Measurements from ENCODE around the gene RNF115.

Gene RNF115

GRCh38 chr1:145823565-145824498, at the start of gene RNF115, which contains the start of gene POLR3C:
Gene RNF115, minus strand, starts transcription at chr1:145824095. Its CDS starts 222 bp downstream, at chr1:145823873.
Gene POLR3C, plus strand, starts transcription at chr1:145824200. Its CDS starts 1,577 bp downstream, at chr1:145825777.
- peaks cover 12 to 33% (median 21%) of the 10 kb centered on the region in 10 experiments for H3K4me1 ChIP-seq
- no peak for TF ChIP-seq Cebpa-rat (IDR thresholded peaks at IDR 0.05)
- peak within 1 kb of the TSS; percentile 86 to 98 (median 92) for H3K9ac ChIP-seq
- peaks cover 0 to 5% (median 4%) of the 10 kb centered on the region in 11 experiments; a peak in 7 of 22 replicates for H3K9me3 ChIP-seq (replicated peaks in 1 of 11)
- peaks cover 0 to 38% (median 19%) of the 10 kb centered on the region in 11 experiments; a peak in 11 of 22 replicates for H4K20me1 ChIP-seq
- H3K27ac ChIP-seq, result peak within 1 kb of the TSS; percentile 80 to 95 (median 93)
- peak within 1 kb of the TSS; percentile 84 to 97 (median 92) for H3K4me2 ChIP-seq
- no peaks in the 10 kb centered on the region for H3K27me3 ChIP-seq
- H3K36me3 ChIP-seq, result peaks cover 34 to 42% (median 39%) of the 10 kb centered on the region in 11 experiments
- peak within 1 kb of the TSS; percentile 67 to 92 (median 80) for H3K4me3 ChIP-seq

DNA sequence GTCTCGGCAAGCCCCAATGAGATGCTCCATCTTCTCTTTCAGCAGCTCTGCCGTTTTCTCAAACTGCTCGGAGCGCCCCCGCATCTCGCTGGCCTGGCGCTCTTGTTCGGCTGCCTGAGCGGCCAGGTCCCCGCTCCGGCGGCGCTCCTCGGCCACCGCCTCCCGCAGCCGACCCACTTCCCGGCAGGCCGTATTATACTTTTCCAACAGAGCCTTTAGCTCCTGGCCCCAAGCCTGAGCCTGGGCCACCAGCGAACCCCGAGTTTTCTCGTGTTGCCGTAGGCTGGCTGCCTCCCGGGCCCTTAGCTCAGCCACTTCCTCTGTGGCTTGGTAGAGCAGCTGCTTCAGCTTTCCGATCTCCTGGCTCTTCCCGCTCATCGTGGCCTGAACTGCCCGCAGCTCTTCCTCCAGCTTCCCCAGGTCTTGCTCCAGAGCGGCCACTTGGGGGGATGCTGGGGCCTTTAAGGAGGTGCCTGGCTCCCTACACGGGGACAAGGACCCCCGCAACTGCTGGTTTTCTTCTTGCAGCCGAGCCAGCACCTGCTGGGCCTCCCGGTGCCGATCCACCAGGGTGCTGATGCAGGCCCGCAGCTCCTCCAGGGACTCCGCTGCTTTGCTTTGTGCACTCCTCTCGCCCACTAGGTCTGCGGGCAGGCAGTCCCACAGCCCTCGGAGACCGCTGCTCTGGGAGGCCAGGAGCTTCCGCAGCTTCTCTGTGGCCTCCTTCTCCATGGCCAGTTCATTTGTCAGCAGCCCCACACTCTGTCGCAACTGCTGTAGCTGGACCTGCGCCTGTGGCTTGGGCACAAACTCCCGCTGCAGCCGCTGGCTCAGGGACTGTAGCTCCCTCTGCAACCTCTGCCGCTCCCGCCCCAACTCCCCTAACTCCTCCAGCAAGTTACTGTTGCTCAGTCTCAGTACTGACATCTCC, 48.4 kb upstream of the RNF115 start:
- H3K4me3 ChIP-seq, result peak overlapping the region; percentile 32 to 63 (median 52); a peak in 18 of 20 replicates
- no peaks in the 10 kb centered on the region for H3K9me3 ChIP-seq (replicated peaks in 1 of 11)
- H3K27ac ChIP-seq, result peak overlapping the region; percentile 16 to 66 (median 48); a peak in 15 of 22 replicates
- peaks cover 14 to 20% (median 19%) of the 10 kb centered on the region in 10 experiments for H3K4me1 ChIP-seq
- H3K36me3 ChIP-seq, result no peaks in the 10 kb centered on the region
- peak overlapping the region; percentile 79 to 98 (median 91) for H3K4me2 ChIP-seq
- H3K27me3 ChIP-seq, result peaks cover 19 to 34% (median 26%) of the 10 kb centered on the region in 11 experiments; a peak in 21 of 22 replicates
- peaks cover 0 to 8% (median 0%) of the 10 kb centered on the region in 11 experiments; a peak in 2 of 22 replicates for H4K20me1 ChIP-seq
- TF ChIP-seq Cebpa-rat (IDR thresholded peaks at IDR 0.05), result no peak
- peak overlapping the region; percentile 51 to 76 (median 71); a peak in 21 of 22 replicates for H3K9ac ChIP-seq

- Histone ChIP-seq H3K36me3 (no peaks in the 10 kb centered on the region), H3K9me3 (replicated peaks in 1 of 11) (no peaks in the 10 kb centered on the region), H3K27ac (no peak overlapping the region), H4K20me1 (peaks cover 0 to 8% (median 0%) of the 10 kb centered on the region in 11 experiments; a peak in 2 of 22 replicates), H3K4me3 (no peak overlapping the region), H3K4me2 (no peak overlapping the region), H3K9ac (no peak overlapping the region), H3K27me3 (peaks cover 15 to 29% (median 21%) of the 10 kb centered on the region in 11 experiments; a peak in 21 of 22 replicates), H3K4me1 (peaks cover 14 to 20% (median 19%) of the 10 kb centered on the region in 10 experiments)
- TF ChIP-seq Cebpa-rat (IDR thresholded peaks at IDR 0.05), result no peak
Observed at GRCh38 chr1:145868232-145868631, 44.3 kb upstream of the RNF115 start.

- H3K27me3 ChIP-seq, result no peaks in the 10 kb centered on the region
- no peak overlapping the region for H3K4me2 ChIP-seq
- no peak overlapping the region for H3K27ac ChIP-seq
- H4K20me1 ChIP-seq, result no peaks in the 10 kb centered on the region
- no peak overlapping the region for H3K9ac ChIP-seq
- H3K36me3 ChIP-seq, result no peaks in the 10 kb centered on the region
- H3K9me3 ChIP-seq (replicated peaks in 1 of 11), result no peaks in the 10 kb centered on the region
- H3K4me1 ChIP-seq, result peaks cover 0 to 15% (median 10%) of the 10 kb centered on the region in 10 experiments; a peak in 17 of 20 replicates
- TF ChIP-seq Cebpa-rat (IDR thresholded peaks at IDR 0.05), result no peak
- no peak overlapping the region for H3K4me3 ChIP-seq
Observed at GRCh38 chr1:145863282-145864018, 39.6 kb upstream of the RNF115 start.

- H3K27ac ChIP-seq, result peak overlapping the region; percentile 40 to 85 (median 79); a peak in 21 of 22 replicates
- TF ChIP-seq Cebpa-rat (IDR thresholded peaks at IDR 0.05), result no peak
Observed at GRCh38 chr1:145859491-145860023, 35.7 kb upstream of the RNF115 start.

GRCh38 chr1:145858901-145859490, 35.1 kb upstream of the RNF115 start, which contains the start of gene PIAS3:
Gene PIAS3, minus strand, starts transcription at chr1:145859081. Its CDS starts 91 bp downstream, at chr1:145858990.
- TF ChIP-seq Cebpa-rat (IDR thresholded peaks at IDR 0.05), result no peak
- H3K4me1 ChIP-seq, result peaks cover 9 to 29% (median 26%) of the 10 kb centered on the region in 10 experiments
- H3K9ac ChIP-seq, result peak within 1 kb of the TSS; percentile 67 to 88 (median 81)
- peaks cover 0 to 6% (median 0%) of the 10 kb centered on the region in 11 experiments; a peak in 2 of 22 replicates for H4K20me1 ChIP-seq
- H3K27ac ChIP-seq, result peak within 1 kb of the TSS; percentile 40 to 85 (median 79); a peak in 21 of 22 replicates
- peak within 1 kb of the TSS; percentile 67 to 88 (median 78) for H3K4me3 ChIP-seq
- H3K9me3 ChIP-seq (replicated peaks in 1 of 11), result no peaks in the 10 kb centered on the region
- H3K27me3 ChIP-seq, result no peaks in the 10 kb centered on the region
- peaks cover 26 to 34% (median 29%) of the 10 kb centered on the region in 11 experiments; a peak in 21 of 22 replicates for H3K36me3 ChIP-seq
- peak within 1 kb of the TSS; percentile 74 to 88 (median 84) for H3K4me2 ChIP-seq

More at GRCh38 chr1:145859491-145860023, 35.7 kb upstream of the RNF115 start:
- H3K4me3 ChIP-seq, result peak overlapping the region; percentile 67 to 88 (median 78)
- peaks cover 9 to 29% (median 26%) of the 10 kb centered on the region in 10 experiments for H3K4me1 ChIP-seq
- no peaks in the 10 kb centered on the region for H3K27me3 ChIP-seq
- peak overlapping the region; percentile 67 to 88 (median 81) for H3K9ac ChIP-seq
- peaks cover 21 to 28% (median 24%) of the 10 kb centered on the region in 11 experiments; a peak in 21 of 22 replicates for H3K36me3 ChIP-seq
- H4K20me1 ChIP-seq, result peaks cover 0 to 6% (median 0%) of the 10 kb centered on the region in 11 experiments; a peak in 2 of 22 replicates
- peak overlapping the region; percentile 65 to 88 (median 84) for H3K4me2 ChIP-seq
- no peaks in the 10 kb centered on the region for H3K9me3 ChIP-seq (replicated peaks in 1 of 11)

Measured in BLaER1 treated with 17β-estradiol and CSF1 and Interleukin-3, amounts not matched to agents 10 nM and 100 nM (cell line).